OCI-LY3 (cell line): Measurements from ENCODE around the gene DNAJB8.

Source experiments
- CTCF ChIP-seq: fragments of 200-600, 300-600 bp; sonication (generic); IDR thresholded peaks from 2 replicates; pipeline ENCODE4 v1.5.1; 2014; ENCODE audit warnings: antibody characterized with exemption, low read length, low read depth
- EZH2phosphoT487 ChIP-seq: fragments of 200-600 bp; shearing (Covaris generic); IDR thresholded peaks from 2 replicates; pipeline ENCODE4 v1.6.1; 2018; ENCODE audit warnings: antibody characterized with exemption, mixed run types, low read depth

DNA sequence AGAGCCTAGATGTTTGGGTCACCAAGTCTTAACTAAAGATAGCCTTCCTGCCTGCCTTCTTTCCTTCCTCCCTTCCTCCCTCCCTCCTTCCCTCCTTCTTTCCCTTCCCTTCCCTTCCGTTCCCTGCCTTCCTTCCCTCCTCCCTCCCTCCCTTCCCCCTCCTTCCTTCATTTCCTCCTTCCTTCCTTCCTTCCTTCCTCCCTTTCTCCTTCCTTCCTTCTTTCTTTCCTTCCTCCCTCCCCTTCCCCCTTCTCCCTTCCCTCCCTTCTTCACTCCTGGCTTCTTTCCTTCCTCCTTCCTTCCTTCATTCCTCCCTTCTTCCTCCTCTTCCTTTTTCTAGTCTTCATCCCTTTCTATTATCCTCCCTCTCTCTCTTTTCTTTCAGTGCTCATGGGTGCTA lies 2.0 kb downstream of the DNAJB8 start:
- TF ChIP-seq CTCF = no peak
- TF ChIP-seq EZH2phosphoT487 = no peak
